ENCODE data around the gene ANK2.
"Not testable (repeated sequence)": the region's sequence is repeated elsewhere in the genome, so short reads cannot be mapped to it uniquely, and the experiment has no call there.

Gene ANK2

GRCh38 chr4:113043591-113043990, 5.9 kb upstream of the ANK2 start:
- DNase-seq (ENCODE audit: low read depth, low spot score), result no peak

GRCh38 chr4:113050371-113050755, 910 bp downstream of the ANK2 start:
- H3K4me3 ChIP-seq (ENCODE audit: low read length), result no peak overlapping the region
- DNase-seq (ENCODE audit: low read depth, low spot score), result no peak

More at GRCh38 chr4:113043591-113043990, 5.9 kb upstream of the ANK2 start:
- H3K4me3 ChIP-seq (ENCODE audit: low read length), result no peak overlapping the region

GRCh38 chr4:113050837-113051236, 1.4 kb downstream of the ANK2 start:
- DNase-seq (ENCODE audit: low read depth, low spot score), result no peak
- no peak overlapping the region for H3K4me3 ChIP-seq (ENCODE audit: low read length)

DNA sequence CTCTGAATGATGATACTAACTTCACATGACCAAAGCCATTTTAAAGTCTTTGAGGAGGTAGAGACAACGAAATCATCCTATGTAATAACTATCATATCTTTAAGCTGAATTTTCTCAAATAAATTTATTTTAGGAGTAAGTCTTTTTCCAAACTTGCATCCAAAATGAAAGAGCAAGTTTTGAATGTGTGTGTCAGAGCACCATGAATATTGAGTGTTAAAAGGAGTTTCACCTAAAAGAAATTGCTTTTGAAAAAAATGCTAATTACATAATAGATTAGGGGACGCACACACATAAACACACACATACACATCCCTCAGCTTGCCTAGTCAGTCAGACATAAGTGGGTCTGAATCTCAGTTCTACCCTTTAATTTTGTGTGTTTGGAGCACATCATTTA, 1.9 kb downstream of the ANK2 start:
- no peak for DNase-seq (ENCODE audit: low read depth, low spot score)
- no peak overlapping the region for H3K4me3 ChIP-seq (ENCODE audit: low read length)

DNA sequence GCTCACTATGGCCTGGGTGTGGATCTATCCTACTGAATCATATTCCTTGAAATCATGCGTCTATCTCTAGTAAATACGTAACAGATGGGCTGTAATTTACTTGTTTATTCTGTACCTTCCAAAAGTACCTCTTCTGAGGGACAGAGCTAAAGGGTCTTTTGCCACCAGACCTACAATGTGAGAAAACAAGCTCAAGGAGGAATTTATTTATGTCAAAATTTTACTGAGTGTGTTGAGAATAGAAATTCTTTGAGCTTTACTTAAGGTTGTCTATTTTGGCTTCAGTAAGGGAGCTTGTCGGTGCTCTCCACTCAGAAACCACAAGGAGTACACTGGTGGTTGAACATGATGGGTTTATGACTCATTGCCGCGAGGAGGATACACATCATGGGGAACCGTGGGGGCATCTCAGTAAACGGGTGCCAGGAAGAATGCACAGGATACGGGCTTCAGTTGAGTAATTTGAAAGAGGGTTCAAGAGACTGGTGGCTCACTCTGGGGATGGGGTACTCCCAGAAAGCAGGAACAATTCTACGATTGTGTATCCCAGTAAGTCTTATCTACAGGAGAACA, 3.0 kb downstream of the ANK2 start:
- DNase-seq (ENCODE audit: low read depth, low spot score), result peak; percentile 67
- no peak overlapping the region for H3K4me3 ChIP-seq (ENCODE audit: low read length)

- no peak for DNase-seq (ENCODE audit: low read depth, low spot score)
- no peak overlapping the region for H3K4me3 ChIP-seq (ENCODE audit: low read length)
Measured at GRCh38 chr4:113053883-113054282, 4.4 kb downstream of the ANK2 start.

- DNase-seq (ENCODE audit: low read depth, low spot score), result no peak
- H3K4me3 ChIP-seq (ENCODE audit: low read length), result no peak overlapping the region
Measured at GRCh38 chr4:113056318-113056717, 6.9 kb downstream of the ANK2 start.

- no peak overlapping the region for H3K4me3 ChIP-seq (ENCODE audit: low read length)
- DNase-seq (ENCODE audit: low read depth, low spot score), result no peak
Measured at GRCh38 chr4:113057891-113058290, 8.4 kb downstream of the ANK2 start.

DNA sequence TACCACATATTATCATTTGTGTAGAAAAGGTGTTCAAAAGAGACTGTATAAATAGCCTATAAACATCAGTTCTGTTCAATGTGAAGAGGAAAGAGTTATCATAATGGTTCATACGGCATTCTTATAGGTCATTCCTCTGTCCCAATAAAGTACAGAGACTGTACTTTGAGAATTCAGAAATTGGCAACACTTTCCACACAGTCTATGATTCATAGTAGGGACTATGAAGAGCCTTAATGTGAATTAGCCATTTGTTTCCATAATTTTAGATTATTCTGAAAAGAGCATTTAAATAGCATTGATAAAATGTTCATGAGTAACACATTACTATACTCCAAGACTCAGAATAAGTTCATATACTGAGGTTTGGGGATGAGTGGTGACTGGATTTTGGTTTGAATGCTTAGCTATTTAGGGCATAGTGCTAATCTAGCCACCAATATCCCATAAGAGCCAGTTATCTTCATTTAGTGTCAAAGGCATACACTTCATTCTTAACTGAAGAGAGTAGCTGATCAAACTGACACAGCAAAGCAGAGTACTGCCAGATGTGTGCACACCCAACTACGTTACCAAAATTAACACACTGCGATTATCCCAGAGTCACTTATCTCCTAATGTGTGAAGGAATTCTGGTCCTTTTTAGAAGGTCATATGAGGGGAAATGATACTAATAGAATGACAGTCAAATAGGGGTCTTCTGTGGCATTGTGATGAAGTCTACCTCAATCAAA, 10.2 kb downstream of the ANK2 start:
- no peak overlapping the region for H3K4me3 ChIP-seq (ENCODE audit: low read length)
- no peak for DNase-seq (ENCODE audit: low read depth, low spot score)

GRCh38 chr4:113060853-113061252, 11.4 kb downstream of the ANK2 start:
- no peak for DNase-seq (ENCODE audit: low read depth, low spot score)
- H3K4me3 ChIP-seq (ENCODE audit: low read length), result no peak overlapping the region

GRCh38 chr4:113064244-113064643, 14.8 kb downstream of the ANK2 start:
- H3K4me3 ChIP-seq (ENCODE audit: low read length), result no peak overlapping the region
- DNase-seq (ENCODE audit: low read depth, low spot score), result no peak

- DNase-seq (ENCODE audit: low read depth, low spot score), result no peak
- H3K4me3 ChIP-seq (ENCODE audit: low read length), result no peak overlapping the region
Measured at GRCh38 chr4:113065629-113066028, 16.2 kb downstream of the ANK2 start.

GRCh38 chr4:113068771-113069170, 19.3 kb downstream of the ANK2 start:
- H3K4me3 ChIP-seq (ENCODE audit: low read length); DNase-seq (ENCODE audit: low read depth, low spot score): not testable (repeated sequence)

- DNase-seq (ENCODE audit: low read depth, low spot score), result no peak
- no peak overlapping the region for H3K4me3 ChIP-seq (ENCODE audit: low read length)
Measured at GRCh38 chr4:113069212-113069892, 19.9 kb downstream of the ANK2 start.

- DNase-seq (ENCODE audit: low read depth, low spot score), result no peak
- H3K4me3 ChIP-seq (ENCODE audit: low read length), result no peak overlapping the region
Measured at GRCh38 chr4:113070755-113071154, 21.3 kb downstream of the ANK2 start.

GRCh38 chr4:113071274-113071673, 21.8 kb downstream of the ANK2 start:
- H3K4me3 ChIP-seq (ENCODE audit: low read length), result no peak overlapping the region

DNA sequence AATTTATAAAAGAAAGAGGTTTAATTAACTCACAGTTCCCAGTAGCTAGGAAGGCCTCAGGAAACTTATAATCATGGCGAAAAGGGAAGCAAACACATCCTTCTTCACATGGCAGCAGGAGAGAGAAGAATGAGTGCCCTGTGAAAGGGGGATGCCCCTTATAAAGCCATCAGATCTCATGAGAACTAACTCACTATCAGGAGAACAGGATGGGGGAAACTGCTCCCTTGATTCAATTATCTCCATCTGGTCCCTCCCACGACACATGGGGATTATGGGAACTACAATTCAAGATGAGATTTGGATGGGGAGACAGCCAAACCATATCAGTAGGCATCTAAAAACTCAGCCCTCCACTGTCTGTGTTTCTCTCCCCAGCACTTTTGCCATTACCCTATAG, 22.4 kb downstream of the ANK2 start:
- no peak for DNase-seq (ENCODE audit: low read depth, low spot score)
- no peak overlapping the region for H3K4me3 ChIP-seq (ENCODE audit: low read length)

More at GRCh38 chr4:113071274-113071673, 21.8 kb downstream of the ANK2 start:
- no peak for DNase-seq (ENCODE audit: low read depth, low spot score)

DNA sequence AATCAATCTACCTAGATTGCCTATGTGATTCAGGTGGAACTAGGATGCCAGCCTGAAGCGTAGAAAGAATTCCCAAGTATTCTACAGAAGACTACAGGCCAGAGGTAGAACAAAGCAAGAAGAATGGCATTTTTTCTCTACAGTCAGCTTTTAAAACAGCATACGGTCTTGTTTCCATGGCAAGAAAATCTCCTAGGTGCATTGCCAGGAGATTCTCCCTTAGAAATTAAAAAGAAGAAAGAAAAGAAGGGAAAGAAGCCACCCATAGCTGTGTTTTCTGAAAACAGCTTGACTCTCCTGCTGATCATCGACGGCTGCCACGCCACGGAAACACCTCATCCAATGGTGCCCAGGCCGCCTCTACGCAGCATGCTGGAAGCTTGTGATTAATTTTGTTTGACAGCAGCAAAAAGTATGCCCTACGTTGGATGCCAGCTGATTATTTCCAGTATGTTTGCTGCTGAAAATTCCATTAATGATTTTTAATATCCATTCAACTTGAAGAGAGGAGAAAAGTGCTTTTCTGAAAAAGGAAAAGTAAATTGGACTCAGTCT, 24.1 kb downstream of the ANK2 start:
- DNase-seq (ENCODE audit: low read depth, low spot score), result no peak

DNA sequence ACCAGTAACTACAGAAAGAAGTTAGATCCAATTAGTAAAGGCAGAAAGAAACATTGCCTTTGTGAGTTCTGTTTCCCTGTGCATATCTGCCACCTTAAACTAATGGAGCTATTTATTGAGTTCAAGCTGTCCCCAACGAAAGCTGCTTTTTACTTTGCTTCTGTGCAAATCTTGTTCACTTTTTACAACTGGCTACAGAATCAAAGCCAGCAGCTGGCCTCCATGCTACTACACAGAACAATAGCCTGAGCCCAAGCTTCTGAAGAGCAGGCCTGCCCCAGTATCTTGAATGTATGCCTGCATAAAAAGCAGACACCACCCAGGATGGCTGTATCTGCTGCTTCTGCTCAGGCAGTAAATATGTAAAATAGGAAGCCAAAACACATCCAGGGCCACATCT, 28.1 kb downstream of the ANK2 start:
- H3K4me3 ChIP-seq (ENCODE audit: low read length), result no peak overlapping the region
- no peak for DNase-seq (ENCODE audit: low read depth, low spot score)

More for the DNA sequence above, 24.1 kb downstream of the ANK2 start:
- H3K4me3 ChIP-seq (ENCODE audit: low read length), result no peak overlapping the region

DNA sequence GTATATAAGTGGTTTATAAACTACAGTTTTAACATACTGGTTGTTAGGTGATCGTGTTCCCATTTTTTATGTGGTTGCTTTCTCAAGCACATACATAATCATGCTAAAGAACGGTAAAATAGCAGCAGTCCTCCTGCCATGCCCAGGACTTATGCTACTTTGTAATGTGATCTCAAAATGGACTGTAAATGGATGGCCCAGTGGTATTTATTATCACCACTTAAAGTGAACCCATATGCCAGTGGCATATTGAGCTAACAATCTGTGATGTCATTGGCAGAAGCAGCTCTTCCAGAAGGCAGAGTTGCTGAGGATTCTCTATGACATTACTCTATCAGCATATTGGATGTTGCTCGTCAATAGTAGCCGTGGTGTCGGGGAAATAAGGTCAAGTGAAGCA, 28.6 kb downstream of the ANK2 start:
- no peak overlapping the region for H3K4me3 ChIP-seq (ENCODE audit: low read length)
- DNase-seq (ENCODE audit: low read depth, low spot score), result no peak

All from Jurkat, Clone E6-1 (cell line).